Adrenal gland (tissue), 12 donors: Measurements from ENCODE around the gene SLC6A13. TPM values are rescaled to one million over a fixed set of nuclear protein-coding genes. Genes with fewer than 3 reads are reported as not detected.

Experiments used
- DNase-seq, 7 donors: peaks; one replicate each; pipeline ENCODE4 v3.0.0-alpha.2; 2019 to 2020
- H3K27ac ChIP-seq, 5 donors: fragments of 200-600 bp; sonication (generic) in 4 of 5; 1 replicate in 3 of 5; 2 replicates in 2 of 5; pipeline versions ENCODE4 v1.5.1 to v1.8.0; 2016 to 2020; ENCODE audit warnings: mild to moderate bottlenecking in 1 of 5
- H3K27me3 ChIP-seq: fragments of 200-600 bp; 2 replicates; pipeline ENCODE4 v1.8.0; 2021
- H3K36me3 ChIP-seq, 2 donors: fragments of 200-600 bp; replicated peaks in 1 of 2; 1 replicate in 1 of 2; 2 replicates in 1 of 2; pipeline versions ENCODE4 v1.5.1 to v1.8.0; 2018 to 2022
- H3K4me1 ChIP-seq, 2 donors: fragments of 200-600 bp; replicated peaks in 1 of 2; 1 replicate in 1 of 2; 2 replicates in 1 of 2; pipeline versions ENCODE4 v1.5.1 to v1.8.0; 2018 to 2021
- H3K4me3 ChIP-seq, 4 donors: fragments of 200-600 bp; sonication (generic) in 3 of 4; one replicate each; pipeline ENCODE4 v1.5.1; 2016 to 2018
- H3K9me3 ChIP-seq, 3 donors: fragments of 200-600 bp; sonication (generic) in 1 of 3; replicated peaks in 1 of 3; 1 replicate in 2 of 3; 2 replicates in 1 of 3; pipeline versions ENCODE4 v1.5.1 to v1.8.0; 2016 to 2021
- CTCF ChIP-seq, 6 experiments: fragments of 450-650 bp in 4 of 6; fragments of 200-600 bp in 2 of 6; sonication (generic) in 1 of 6; IDR thresholded peaks; 1 replicate in 5 of 6; 2 replicates in 1 of 6; pipeline versions ENCODE4 v1.5.1 to v1.8.0; 2016 to 2021; ENCODE audit warnings: antibody characterized with exemption in 6 of 6, mild to moderate bottlenecking in 2 of 6, moderate library complexity in 1 of 6
- POLR2A ChIP-seq, 2 donors: fragments of 450-650 bp; IDR thresholded peaks; one replicate each; pipeline ENCODE4 v1.6.1; 2017; ENCODE audit warnings: antibody characterized with exemption in 2 of 2, mild to moderate bottlenecking in 2 of 2, moderate library complexity in 1 of 2
- WGBS, 4 donors: extraction: QIAGEN DNeasy Blood & Tissue Kit in 2 of 4; methylation state at CpG; one replicate each; pipeline versions ENCODE4 v1.1.5 to v1.1.7; 2013 to 2017; 5-methylcytosine and 5-hydroxymethylcytosine counted together
- intact Hi-C, 2 donors: fragments of 100-400 bp; cut with DNase I; formaldehyde crosslinking; loops; one replicate each; pipeline versions ENCODE4 v1.14.1 to v1.15.0; 2022 to 2023
- polyA plus RNA-seq, 3 donors: library from polyadenylated mRNA; stranded (reverse); fragments of 200-250 nt in 2 of 3; fragments of 350-450 nt in 1 of 3; fragmentation: Illumina TruSeq in 1 of 3; extraction: RNeasy Lipid Tissue Mini Kit (QIAGEN cat#74804) in 1 of 3; gene quantifications; one replicate each; pipeline ENCODE4 v1.2.3, GENCODE V29; 2013 to 2014
- total RNA-seq, 9 donors: library from RNA; depleted of rRNA in 4 of 9; stranded (reverse); fragments of >200 nt in 4 of 9; fragments of 120-200 nt in 1 of 9; fragmentation: NEBNext Ultra II Directional in 1 of 9; extraction: Animal tissue kit (Norgen Biotek cat#: 25700) in 1 of 9; gene quantifications; one replicate each; pipeline versions ENCODE4 v1.1.0 to v1.2.4, GENCODE V29; 2013 to 2023
- donor health status: healthy with polysubstance abuse.
- donor health status: Bipolar disorder and iron deficiency.
- donor health status: DM: yes; HTN: yes; CAD: no.
- donor health status: DM: no; HTN: no; CAD: no.
- donor health status: DM: no; HTN: no; CAD: no.
- donor health status: DM: yes; HTN: yes; CAD: no.

The SLC6A13 gene
- total and polyA plus RNA-seq, 12 donors: 0.22 to 1.0 (median 0.64) TPM; not detected in 6

GRCh38 chr12:267581-268482 lies 5.2 kb upstream of the SLC6A13 start:
- no peak for DNase-seq
- intact Hi-C loops: no loop called here
- Histone ChIP-seq H3K4me1 (no peaks in the 10 kb centered on the region), H3K36me3 (no peaks in the 10 kb centered on the region), H3K9me3 (no peaks in the 10 kb centered on the region), H3K27me3 (no peaks in the 10 kb centered on the region), H3K27ac (no peak overlapping the region), H3K4me3 (no peak overlapping the region)
- WGBS, 4 donors: 50 to 59% (median 54%) methylated on average over 14 of the region's 14 CpGs
- no peak for TF ChIP-seq CTCF (IDR thresholded peaks at IDR 0.05)
- TF ChIP-seq POLR2A (IDR thresholded peaks at IDR 0.05): no peak

GRCh38 chr12:265096-265495 lies 2.5 kb upstream of the SLC6A13 start:
- Histone ChIP-seq H3K36me3 (no peaks in the 10 kb centered on the region), H3K4me3 (no peak overlapping the region), H3K27ac (no peak overlapping the region), H3K9me3 (no peaks in the 10 kb centered on the region), H3K4me1 (no peaks in the 10 kb centered on the region), H3K27me3 (no peaks in the 10 kb centered on the region)
- no peak for TF ChIP-seq CTCF (IDR thresholded peaks at IDR 0.05)
- intact Hi-C loops: no loop called here
- 31 to 50% (median 40%) methylated on average over 3 of the region's 3 CpGs for WGBS, 4 donors
- no peak for DNase-seq

GRCh38 chr12:264269-264668 lies 1.6 kb upstream of the SLC6A13 start:
- Histone ChIP-seq H3K4me1 (no peaks in the 10 kb centered on the region), H3K9me3 (no peaks in the 10 kb centered on the region), H3K36me3 (no peaks in the 10 kb centered on the region), H3K4me3 (no peak overlapping the region), H3K27ac (no peak overlapping the region), H3K27me3 (peaks cover 6% of the 10 kb centered on the region)
- DNase-seq: no peak
- intact Hi-C loops: no loop called here
- TF ChIP-seq CTCF (IDR thresholded peaks at IDR 0.05) (no peak), POLR2A (IDR thresholded peaks at IDR 0.05) (no peak)
- 64 to 76% (median 70%) methylated on average over 3 of the region's 3 CpGs for WGBS, 4 donors

GRCh38 chr12:263574-263973 lies 938 bp upstream of the SLC6A13 start:
- no peak for DNase-seq
- H3K27me3 ChIP-seq: peaks cover 6% of the 10 kb centered on the region
- no peak overlapping the region for H3K4me3 ChIP-seq

More at GRCh38 chr12:263574-263973, 938 bp upstream of the SLC6A13 start:
- TF ChIP-seq CTCF (IDR thresholded peaks at IDR 0.05): no peak
- TF ChIP-seq POLR2A (IDR thresholded peaks at IDR 0.05): no peak
- no peaks in the 10 kb centered on the region for H3K36me3 ChIP-seq
- 74 to 79% (median 75%) methylated on average over 9 of the region's 9 CpGs for WGBS, 4 donors
- intact Hi-C loops: no loop called here
- no peak overlapping the region for H3K27ac ChIP-seq
- H3K9me3 ChIP-seq: no peaks in the 10 kb centered on the region
- H3K4me1 ChIP-seq: no peaks in the 10 kb centered on the region
